ENCODE measurements around the gene P2RY2. TPM values are rescaled to one million over a fixed set of nuclear protein-coding genes. Genes with fewer than 3 reads are reported as not detected.

P2RY2 gene
- polyA plus RNA-seq, 2 donors = 17.8 to 26.0 TPM

GRCh38 chr11:73245461-73245860 lies 27.4 kb downstream of the P2RY2 start:
- Histone ChIP-seq H3K4me1 (ENCODE audit: control insufficient read depth in 2 of 2, insufficient read depth in 2 of 2, low read length in 1 of 2) (peaks cover 0 to 2% of the 10 kb centered on the region in 2 donors), H3K9me3 (ENCODE audit: control insufficient read depth in 2 of 2, insufficient read depth in 1 of 2, low read depth in 1 of 2, low read length in 1 of 2) (no peaks in the 10 kb centered on the region), H3K4me3 (ENCODE audit: low read depth in 1 of 2, low read length in 2 of 2) (no peak overlapping the region), H3K27ac (ENCODE audit: low read depth in 2 of 2, low read length in 1 of 2) (no peak overlapping the region), H3K36me3 (ENCODE audit: control insufficient read depth in 2 of 2, insufficient read depth in 2 of 2, low read length in 1 of 2) (peaks cover 0 to 5% of the 10 kb centered on the region in 2 donors), H3K27me3 (ENCODE audit: control insufficient read depth in 1 of 2, insufficient read depth in 2 of 2, low read length in 2 of 2) (no peaks in the 10 kb centered on the region)
- WGBS, 2 donors = 54 to 68% methylated on average over 6 of the region's 6 CpGs

- H3K27ac ChIP-seq (ENCODE audit: low read depth in 2 of 2, low read length in 1 of 2) = no peak overlapping the region
- no peaks in the 10 kb centered on the region for H3K4me1 ChIP-seq (ENCODE audit: control insufficient read depth in 2 of 2, insufficient read depth in 2 of 2, low read length in 1 of 2)
- no peak overlapping the region for H3K4me3 ChIP-seq (ENCODE audit: low read depth in 1 of 2, low read length in 2 of 2)
- WGBS, 2 donors = 80 to 82% methylated on average over 2 of the region's 2 CpGs
- H3K27me3 ChIP-seq (ENCODE audit: control insufficient read depth in 1 of 2, insufficient read depth in 2 of 2, low read length in 2 of 2) = no peaks in the 10 kb centered on the region
- H3K36me3 ChIP-seq (ENCODE audit: control insufficient read depth in 2 of 2, insufficient read depth in 2 of 2, low read length in 1 of 2) = peaks cover 0 to 5% of the 10 kb centered on the region in 2 donors
- H3K9me3 ChIP-seq (ENCODE audit: control insufficient read depth in 2 of 2, insufficient read depth in 1 of 2, low read depth in 1 of 2, low read length in 1 of 2) = no peaks in the 10 kb centered on the region
Measured at GRCh38 chr11:73246303-73246702, 28.2 kb downstream of the P2RY2 start.

- Histone ChIP-seq H3K4me1 (ENCODE audit: control insufficient read depth in 2 of 2, insufficient read depth in 2 of 2, low read length in 1 of 2) (no peaks in the 10 kb centered on the region), H3K9me3 (ENCODE audit: control insufficient read depth in 2 of 2, insufficient read depth in 1 of 2, low read depth in 1 of 2, low read length in 1 of 2) (no peaks in the 10 kb centered on the region), H3K4me3 (ENCODE audit: low read depth in 1 of 2, low read length in 2 of 2) (no peak overlapping the region), H3K27ac (ENCODE audit: low read depth in 2 of 2, low read length in 1 of 2) (no peak overlapping the region), H3K36me3 (ENCODE audit: control insufficient read depth in 2 of 2, insufficient read depth in 2 of 2, low read length in 1 of 2) (no peaks in the 10 kb centered on the region), H3K27me3 (ENCODE audit: control insufficient read depth in 1 of 2, insufficient read depth in 2 of 2, low read length in 2 of 2) (no peaks in the 10 kb centered on the region)
- WGBS, 2 donors = 87 to 94% methylated on average over 3 of the region's 3 CpGs
Measured at GRCh38 chr11:73248526-73249185, 30.6 kb downstream of the P2RY2 start.

GRCh38 chr11:73249304-73249703 lies 31.2 kb downstream of the P2RY2 start:
- Histone ChIP-seq H3K27me3 (ENCODE audit: control insufficient read depth in 1 of 2, insufficient read depth in 2 of 2, low read length in 2 of 2) (no peaks in the 10 kb centered on the region), H3K4me3 (ENCODE audit: low read depth in 1 of 2, low read length in 2 of 2) (no peak overlapping the region), H3K36me3 (ENCODE audit: control insufficient read depth in 2 of 2, insufficient read depth in 2 of 2, low read length in 1 of 2) (no peaks in the 10 kb centered on the region), H3K9me3 (ENCODE audit: control insufficient read depth in 2 of 2, insufficient read depth in 1 of 2, low read depth in 1 of 2, low read length in 1 of 2) (no peaks in the 10 kb centered on the region), H3K27ac (ENCODE audit: low read depth in 2 of 2, low read length in 1 of 2) (no peak overlapping the region), H3K4me1 (ENCODE audit: control insufficient read depth in 2 of 2, insufficient read depth in 2 of 2, low read length in 1 of 2) (no peaks in the 10 kb centered on the region)
- WGBS, 2 donors = 77 to 80% methylated on average over 5 of the region's 5 CpGs

GRCh38 chr11:73249853-73250783 lies 32.0 kb downstream of the P2RY2 start:
- no peak overlapping the region for H3K27ac ChIP-seq (ENCODE audit: low read depth in 2 of 2, low read length in 1 of 2)
- 93 to 95% methylated on average over 11 of the region's 11 CpGs for WGBS, 2 donors
- H3K9me3 ChIP-seq (ENCODE audit: control insufficient read depth in 2 of 2, insufficient read depth in 1 of 2, low read depth in 1 of 2, low read length in 1 of 2) = no peaks in the 10 kb centered on the region
- H3K27me3 ChIP-seq (ENCODE audit: control insufficient read depth in 1 of 2, insufficient read depth in 2 of 2, low read length in 2 of 2) = no peaks in the 10 kb centered on the region
- no peaks in the 10 kb centered on the region for H3K4me1 ChIP-seq (ENCODE audit: control insufficient read depth in 2 of 2, insufficient read depth in 2 of 2, low read length in 1 of 2)
- no peak overlapping the region for H3K4me3 ChIP-seq (ENCODE audit: low read depth in 1 of 2, low read length in 2 of 2)
- no peaks in the 10 kb centered on the region for H3K36me3 ChIP-seq (ENCODE audit: control insufficient read depth in 2 of 2, insufficient read depth in 2 of 2, low read length in 1 of 2)

GRCh38 chr11:73252577-73253191 lies 34.6 kb downstream of the P2RY2 start:
- no peaks in the 10 kb centered on the region for H3K9me3 ChIP-seq (ENCODE audit: control insufficient read depth in 2 of 2, insufficient read depth in 1 of 2, low read depth in 1 of 2, low read length in 1 of 2)
- H3K36me3 ChIP-seq (ENCODE audit: control insufficient read depth in 2 of 2, insufficient read depth in 2 of 2, low read length in 1 of 2) = no peaks in the 10 kb centered on the region
- H3K27ac ChIP-seq (ENCODE audit: low read depth in 2 of 2, low read length in 1 of 2) = no peak overlapping the region
- WGBS, 2 donors = 88 to 92% methylated on average over 4 of the region's 4 CpGs
- H3K27me3 ChIP-seq (ENCODE audit: control insufficient read depth in 1 of 2, insufficient read depth in 2 of 2, low read length in 2 of 2) = no peaks in the 10 kb centered on the region
- no peak overlapping the region for H3K4me3 ChIP-seq (ENCODE audit: low read depth in 1 of 2, low read length in 2 of 2)
- no peaks in the 10 kb centered on the region for H3K4me1 ChIP-seq (ENCODE audit: control insufficient read depth in 2 of 2, insufficient read depth in 2 of 2, low read length in 1 of 2)

- Histone ChIP-seq H3K27ac (ENCODE audit: low read depth in 2 of 2, low read length in 1 of 2) (no peak overlapping the region), H3K4me1 (ENCODE audit: control insufficient read depth in 2 of 2, insufficient read depth in 2 of 2, low read length in 1 of 2) (peaks cover 0 to 2% of the 10 kb centered on the region in 2 donors), H3K36me3 (ENCODE audit: control insufficient read depth in 2 of 2, insufficient read depth in 2 of 2, low read length in 1 of 2) (no peaks in the 10 kb centered on the region), H3K9me3 (ENCODE audit: control insufficient read depth in 2 of 2, insufficient read depth in 1 of 2, low read depth in 1 of 2, low read length in 1 of 2) (no peaks in the 10 kb centered on the region), H3K4me3 (ENCODE audit: low read depth in 1 of 2, low read length in 2 of 2) (no peak overlapping the region), H3K27me3 (ENCODE audit: control insufficient read depth in 1 of 2, insufficient read depth in 2 of 2, low read length in 2 of 2) (no peaks in the 10 kb centered on the region)
- 75 to 81% methylated on average over 6 of the region's 6 CpGs for WGBS, 2 donors
Measured at GRCh38 chr11:73257342-73258103, 39.4 kb downstream of the P2RY2 start.

- Histone ChIP-seq H3K27me3 (ENCODE audit: control insufficient read depth in 1 of 2, insufficient read depth in 2 of 2, low read length in 2 of 2) (peaks cover 0 to under 1% of the 10 kb centered on the region in 2 donors), H3K36me3 (ENCODE audit: control insufficient read depth in 2 of 2, insufficient read depth in 2 of 2, low read length in 1 of 2) (no peaks in the 10 kb centered on the region), H3K9me3 (ENCODE audit: control insufficient read depth in 2 of 2, insufficient read depth in 1 of 2, low read depth in 1 of 2, low read length in 1 of 2) (no peaks in the 10 kb centered on the region), H3K27ac (ENCODE audit: low read depth in 2 of 2, low read length in 1 of 2) (no peak overlapping the region), H3K4me1 (ENCODE audit: control insufficient read depth in 2 of 2, insufficient read depth in 2 of 2, low read length in 1 of 2) (peaks cover 0 to 2% of the 10 kb centered on the region in 2 donors), H3K4me3 (ENCODE audit: low read depth in 1 of 2, low read length in 2 of 2) (no peak overlapping the region)
- WGBS, 2 donors = 87 to 89% methylated on average over 7 of the region's 7 CpGs
Measured at GRCh38 chr11:73258104-73259035, 40.3 kb downstream of the P2RY2 start.
